ENCODE measurements around the gene ATG101. TPM values are rescaled to one million over a fixed set of nuclear protein-coding genes. Genes with fewer than 3 reads are reported as not detected.

The ATG101 gene
- total RNA-seq, 1 donor from 2014 or later: 34.3 TPM

GRCh38 chr12:52042706-52043385 lies 26.9 kb upstream of the ATG101 start:
- no peaks in the 10 kb centered on the region for H3K27me3 Mint-ChIP-seq (ENCODE audit: low read depth)
- H3K9me3 Mint-ChIP-seq: no peaks in the 10 kb centered on the region
- no peak for DNase-seq (ENCODE audit: low read depth, low spot score)
- no peaks in the 10 kb centered on the region for H3K36me3 Mint-ChIP-seq (ENCODE audit: low read depth)
- H3K27ac Mint-ChIP-seq (ENCODE audit: unreplicated experiment): no peak overlapping the region
- H3K4me1 Mint-ChIP-seq: peaks cover 47% of the 10 kb centered on the region
- no peak for TF ChIP-seq CTCF (conservative IDR thresholded peaks at IDR 0.05)
- no peak overlapping the region for H3K4me3 Mint-ChIP-seq

- no peak for DNase-seq (ENCODE audit: low read depth, low spot score)
- H3K4me1 Mint-ChIP-seq: peaks cover 42% of the 10 kb centered on the region
- H3K27ac Mint-ChIP-seq (ENCODE audit: unreplicated experiment): peak overlapping the region; percentile 83
- no peaks in the 10 kb centered on the region for H3K36me3 Mint-ChIP-seq (ENCODE audit: low read depth)
- no peak overlapping the region for H3K4me3 Mint-ChIP-seq
- no peaks in the 10 kb centered on the region for H3K27me3 Mint-ChIP-seq (ENCODE audit: low read depth)
- TF ChIP-seq CTCF (conservative IDR thresholded peaks at IDR 0.05): no peak
- H3K9me3 Mint-ChIP-seq: no peaks in the 10 kb centered on the region
Observed at GRCh38 chr12:52043386-52044212, 26.2 kb upstream of the ATG101 start.

GRCh38 chr12:52044292-52044983 lies 25.3 kb upstream of the ATG101 start:
- TF ChIP-seq CTCF (conservative IDR thresholded peaks at IDR 0.05): no peak
- H3K9me3 Mint-ChIP-seq: no peaks in the 10 kb centered on the region
- H3K27me3 Mint-ChIP-seq (ENCODE audit: low read depth): no peaks in the 10 kb centered on the region
- H3K27ac Mint-ChIP-seq (ENCODE audit: unreplicated experiment): peak overlapping the region; percentile 57
- H3K36me3 Mint-ChIP-seq (ENCODE audit: low read depth): no peaks in the 10 kb centered on the region
- peak overlapping the region; percentile 17 for H3K4me3 Mint-ChIP-seq
- no peak for DNase-seq (ENCODE audit: low read depth, low spot score)
- peaks cover 38% of the 10 kb centered on the region for H3K4me1 Mint-ChIP-seq

GRCh38 chr12:52045794-52046199 lies 24.0 kb upstream of the ATG101 start:
- H3K27ac Mint-ChIP-seq (ENCODE audit: unreplicated experiment): peak overlapping the region; percentile 50
- no peaks in the 10 kb centered on the region for H3K27me3 Mint-ChIP-seq (ENCODE audit: low read depth)
- no peaks in the 10 kb centered on the region for H3K9me3 Mint-ChIP-seq

More at GRCh38 chr12:52045794-52046199, 24.0 kb upstream of the ATG101 start:
- peaks cover 36% of the 10 kb centered on the region for H3K4me1 Mint-ChIP-seq
- no peak for TF ChIP-seq CTCF (conservative IDR thresholded peaks at IDR 0.05)
- DNase-seq (ENCODE audit: low read depth, low spot score): no peak
- H3K4me3 Mint-ChIP-seq: peak overlapping the region; percentile 75
- H3K36me3 Mint-ChIP-seq (ENCODE audit: low read depth): no peaks in the 10 kb centered on the region

All from neural crest cell (in vitro differentiated cells).